Measurements from ENCODE around the gene PLK5.
"Not testable (repeated sequence)": the region's sequence is repeated elsewhere in the genome, so short reads cannot be mapped to it uniquely, and the experiment has no call there.

The PLK5 gene

GRCh38 chr19:1523412-1524286 lies at the start of gene PLK5:
Gene PLK5 (plus strand): TSS chr19:1524077. CDS start chr19:1526997, 2,920 bp downstream.
- DNase-seq (ENCODE audit: low read depth in 1 of 2, low spot score in 1 of 2) = no peak

- no peak for DNase-seq (ENCODE audit: low read depth in 1 of 2, low spot score in 1 of 2)
Observed at GRCh38 chr19:1474765-1475351, 49.0 kb upstream of the PLK5 start.

GRCh38 chr19:1475751-1476437 lies 48.0 kb upstream of the PLK5 start:
- no peak for DNase-seq (ENCODE audit: low read depth in 1 of 2, low spot score in 1 of 2)

GRCh38 chr19:1477056-1477455 lies 46.8 kb upstream of the PLK5 start:
- DNase-seq (ENCODE audit: low read depth in 1 of 2, low spot score in 1 of 2) = not testable (repeated sequence)

GRCh38 chr19:1478934-1479707 lies 44.8 kb upstream of the PLK5 start, which contains the start of gene C19orf25:
Gene C19orf25 (minus strand): TSS chr19:1479215. CDS start chr19:1478903, 312 bp downstream.
- DNase-seq (ENCODE audit: low read depth in 1 of 2, low spot score in 1 of 2) = peak; percentile 84 to 87

GRCh38 chr19:1481224-1481892 lies 42.5 kb upstream of the PLK5 start:
- DNase-seq (ENCODE audit: low read depth in 1 of 2, low spot score in 1 of 2) = no peak

GRCh38 chr19:1481893-1482360 lies 42.0 kb upstream of the PLK5 start:
- no peak for DNase-seq (ENCODE audit: low read depth in 1 of 2, low spot score in 1 of 2)

GRCh38 chr19:1482361-1483130 lies 41.3 kb upstream of the PLK5 start:
- no peak for DNase-seq (ENCODE audit: low read depth in 1 of 2, low spot score in 1 of 2)

GRCh38 chr19:1483131-1483978 lies 40.5 kb upstream of the PLK5 start:
- DNase-seq (ENCODE audit: low read depth in 1 of 2, low spot score in 1 of 2) = no peak

- no peak for DNase-seq (ENCODE audit: low read depth in 1 of 2, low spot score in 1 of 2)
Observed at GRCh38 chr19:1483979-1484428, 39.9 kb upstream of the PLK5 start.

- no peak for DNase-seq (ENCODE audit: low read depth in 1 of 2, low spot score in 1 of 2)
Observed at GRCh38 chr19:1486720-1487575, 36.9 kb upstream of the PLK5 start.

- no peak for DNase-seq (ENCODE audit: low read depth in 1 of 2, low spot score in 1 of 2)
Observed at GRCh38 chr19:1487576-1488281, 36.1 kb upstream of the PLK5 start.

- DNase-seq (ENCODE audit: low read depth in 1 of 2, low spot score in 1 of 2) = no peak
Observed at GRCh38 chr19:1488282-1488601, 35.6 kb upstream of the PLK5 start.

- no peak for DNase-seq (ENCODE audit: low read depth in 1 of 2, low spot score in 1 of 2)
Observed at GRCh38 chr19:1489463-1490310, 34.2 kb upstream of the PLK5 start.

GRCh38 chr19:1490311-1491113 lies 33.4 kb upstream of the PLK5 start, which contains the start of gene PCSK4:
Gene PCSK4 (minus strand): TSS chr19:1490350. CDS start chr19:1490346, 4 bp downstream.
- peak; percentile 94 for DNase-seq (ENCODE audit: low read depth in 1 of 2, low spot score in 1 of 2)
